Measurements from ENCODE around the gene FIG4.

Gene FIG4

DNA sequence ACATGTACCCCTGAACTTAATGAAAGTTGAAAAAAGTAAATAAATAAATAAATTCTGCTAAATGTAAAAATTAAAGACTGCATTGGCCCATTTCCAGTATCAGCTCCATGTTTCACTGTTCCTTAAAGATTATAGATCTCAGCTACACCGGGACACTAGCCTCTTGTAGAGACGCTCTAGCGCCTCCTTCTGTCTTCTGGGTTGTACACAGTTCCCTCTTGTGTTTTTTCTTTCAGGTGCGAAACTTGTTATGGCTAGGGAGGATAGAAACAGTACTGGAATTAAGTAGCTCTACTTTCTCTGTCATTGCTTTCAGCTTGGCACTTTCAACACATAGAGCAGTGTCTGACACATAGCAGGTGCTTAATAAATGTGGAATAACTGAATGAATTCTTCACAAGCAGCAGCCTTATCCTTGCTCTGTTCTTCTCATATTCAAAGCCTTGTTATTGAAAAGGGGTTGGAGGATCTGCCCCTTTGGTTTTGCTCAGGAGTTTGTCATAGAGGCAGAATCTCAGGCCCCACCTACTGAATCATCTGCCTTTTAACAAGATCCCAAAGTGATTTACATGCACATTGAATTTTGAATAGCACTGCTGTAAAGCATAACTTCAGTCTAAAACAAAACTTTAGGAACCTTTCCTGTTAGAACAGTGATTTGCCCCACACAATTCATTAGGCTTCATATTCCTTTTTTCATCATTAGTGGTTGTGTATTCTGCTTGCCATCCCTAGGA lies 92.3 kb downstream of the FIG4 start:
- no peak for TF ChIP-seq EZH2phosphoT487 (IDR thresholded peaks at IDR 0.05; ENCODE audit: borderline replicate concordance)
- TF ChIP-seq, protein P1, sequence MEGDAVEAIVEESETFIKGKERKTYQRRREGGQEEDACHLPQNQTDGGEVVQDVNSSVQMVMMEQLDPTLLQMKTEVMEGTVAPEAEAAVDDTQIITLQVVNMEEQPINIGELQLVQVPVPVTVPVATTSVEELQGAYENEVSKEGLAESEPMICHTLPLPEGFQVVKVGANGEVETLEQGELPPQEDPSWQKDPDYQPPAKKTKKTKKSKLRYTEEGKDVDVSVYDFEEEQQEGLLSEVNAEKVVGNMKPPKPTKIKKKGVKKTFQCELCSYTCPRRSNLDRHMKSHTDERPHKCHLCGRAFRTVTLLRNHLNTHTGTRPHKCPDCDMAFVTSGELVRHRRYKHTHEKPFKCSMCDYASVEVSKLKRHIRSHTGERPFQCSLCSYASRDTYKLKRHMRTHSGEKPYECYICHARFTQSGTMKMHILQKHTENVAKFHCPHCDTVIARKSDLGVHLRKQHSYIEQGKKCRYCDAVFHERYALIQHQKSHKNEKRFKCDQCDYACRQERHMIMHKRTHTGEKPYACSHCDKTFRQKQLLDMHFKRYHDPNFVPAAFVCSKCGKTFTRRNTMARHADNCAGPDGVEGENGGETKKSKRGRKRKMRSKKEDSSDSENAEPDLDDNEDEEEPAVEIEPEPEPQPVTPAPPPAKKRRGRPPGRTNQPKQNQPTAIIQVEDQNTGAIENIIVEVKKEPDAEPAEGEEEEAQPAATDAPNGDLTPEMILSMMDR (conservative IDR thresholded peaks at IDR 0.05; ENCODE audit: low read length): peak; percentile 54
- Histone ChIP-seq H3K4me2 (ENCODE audit: low read depth, low read length, poor library complexity, severe bottlenecking) (no peak overlapping the region), H3K4me1 (ENCODE audit: insufficient read depth, low read length, poor library complexity, severe bottlenecking) (peaks cover 9% of the 10 kb centered on the region), H4K20me1 (ENCODE audit: insufficient read depth, low read length, poor library complexity, severe bottlenecking) (no peaks in the 10 kb centered on the region), H2AFZ (ENCODE audit: low read length) (no peak overlapping the region), H3K27me3 (ENCODE audit: insufficient read depth, low read length, poor library complexity, severe bottlenecking) (no peaks in the 10 kb centered on the region), H3K9me3 (ENCODE audit: insufficient read depth, low read depth, low read length) (no peaks in the 10 kb centered on the region), H3F3A (ENCODE audit: low read depth) (no peaks in the 10 kb centered on the region), H3K4me3 (ENCODE audit: low read length, poor library complexity, severe bottlenecking) (no peak overlapping the region), H3K36me3 (ENCODE audit: insufficient read depth, low read length) (no peaks in the 10 kb centered on the region; the same call in 1 of the 2 replicates), H3K9ac (ENCODE audit: low read depth, low read length, poor library complexity, severe bottlenecking) (no peak overlapping the region), H3K9me2 (replicated peaks; ENCODE audit: low read depth, low read length) (no peaks in the 10 kb centered on the region), H3K79me2 (ENCODE audit: insufficient read depth, low read length) (no peaks in the 10 kb centered on the region)

DNA sequence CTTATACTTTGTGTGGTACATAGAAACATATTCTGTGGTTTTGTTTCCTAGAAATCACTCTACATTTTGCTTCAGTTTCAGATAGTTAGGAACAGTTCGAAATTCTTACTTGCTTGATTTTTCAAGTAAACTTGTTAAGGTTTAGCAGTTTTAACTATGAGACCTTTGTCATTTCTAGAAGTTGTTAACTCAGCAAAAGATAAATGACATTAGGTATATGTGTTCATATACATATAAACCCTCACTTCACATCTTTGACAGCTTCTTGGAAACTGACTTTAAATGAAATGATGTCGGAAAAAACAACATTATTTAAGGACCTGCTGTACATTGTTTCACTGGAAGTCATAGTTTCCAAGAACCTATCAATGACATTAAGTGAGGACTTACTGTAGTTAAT lies 96.2 kb downstream of the FIG4 start:
- TF ChIP-seq, protein P1 (conservative IDR thresholded peaks at IDR 0.05; ENCODE audit: low read length): no peak
- TF ChIP-seq EZH2phosphoT487 (IDR thresholded peaks at IDR 0.05; ENCODE audit: borderline replicate concordance): no peak
- no peaks in the 10 kb centered on the region for H4K20me1 ChIP-seq (ENCODE audit: insufficient read depth, low read length, poor library complexity, severe bottlenecking)
- no peaks in the 10 kb centered on the region for H3K9me2 ChIP-seq (replicated peaks; ENCODE audit: low read depth, low read length)
- no peaks in the 10 kb centered on the region for H3K9me3 ChIP-seq (ENCODE audit: insufficient read depth, low read depth, low read length)
- H3K4me3 ChIP-seq (ENCODE audit: low read length, poor library complexity, severe bottlenecking): no peak overlapping the region
- no peaks in the 10 kb centered on the region for H3K4me1 ChIP-seq (ENCODE audit: insufficient read depth, low read length, poor library complexity, severe bottlenecking)
- no peaks in the 10 kb centered on the region for H3F3A ChIP-seq (ENCODE audit: low read depth)
- no peaks in the 10 kb centered on the region; the same call in 1 of the 2 replicates for H3K36me3 ChIP-seq (ENCODE audit: insufficient read depth, low read length)
- no peaks in the 10 kb centered on the region for H3K27me3 ChIP-seq (ENCODE audit: insufficient read depth, low read length, poor library complexity, severe bottlenecking)
- H3K79me2 ChIP-seq (ENCODE audit: insufficient read depth, low read length): no peaks in the 10 kb centered on the region
- no peak overlapping the region for H2AFZ ChIP-seq (ENCODE audit: low read length)
- H3K9ac ChIP-seq (ENCODE audit: low read depth, low read length, poor library complexity, severe bottlenecking): no peak overlapping the region
- H3K4me2 ChIP-seq (ENCODE audit: low read depth, low read length, poor library complexity, severe bottlenecking): no peak overlapping the region

DNA sequence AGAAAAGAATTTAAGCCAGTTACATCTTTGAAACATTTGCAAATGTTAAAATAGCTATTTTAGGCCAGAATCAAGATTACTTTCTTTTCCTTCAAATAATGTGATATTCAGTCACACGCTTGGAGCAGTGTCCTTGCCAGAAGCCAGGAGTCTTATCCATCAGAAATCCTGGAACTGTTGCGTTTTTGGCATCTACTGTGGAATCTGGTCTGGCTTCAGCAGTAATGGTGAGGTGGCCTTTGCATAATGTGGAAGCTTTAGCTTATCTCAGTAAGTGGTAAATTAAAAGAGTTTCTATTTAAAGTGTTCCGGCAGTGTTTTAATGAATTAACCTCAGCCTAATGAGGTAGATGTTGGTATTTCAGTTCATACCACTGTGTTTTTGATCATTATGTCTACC lies 97.6 kb downstream of the FIG4 start:
- Histone ChIP-seq H2AFZ (ENCODE audit: low read length) (no peak overlapping the region), H3K27me3 (ENCODE audit: insufficient read depth, low read length, poor library complexity, severe bottlenecking) (no peaks in the 10 kb centered on the region), H3K9me3 (ENCODE audit: insufficient read depth, low read depth, low read length) (no peaks in the 10 kb centered on the region), H3K4me3 (ENCODE audit: low read length, poor library complexity, severe bottlenecking) (no peak overlapping the region), H3K9me2 (replicated peaks; ENCODE audit: low read depth, low read length) (no peaks in the 10 kb centered on the region), H3K4me1 (ENCODE audit: insufficient read depth, low read length, poor library complexity, severe bottlenecking) (no peaks in the 10 kb centered on the region), H3K4me2 (ENCODE audit: low read depth, low read length, poor library complexity, severe bottlenecking) (no peak overlapping the region), H3K9ac (ENCODE audit: low read depth, low read length, poor library complexity, severe bottlenecking) (no peak overlapping the region), H3F3A (ENCODE audit: low read depth) (no peaks in the 10 kb centered on the region), H3K36me3 (ENCODE audit: insufficient read depth, low read length) (no peaks in the 10 kb centered on the region; the same call in 1 of the 2 replicates), H3K79me2 (ENCODE audit: insufficient read depth, low read length) (no peaks in the 10 kb centered on the region), H4K20me1 (ENCODE audit: insufficient read depth, low read length, poor library complexity, severe bottlenecking) (no peaks in the 10 kb centered on the region)
- TF ChIP-seq EZH2phosphoT487 (IDR thresholded peaks at IDR 0.05; ENCODE audit: borderline replicate concordance): no peak
- TF ChIP-seq, protein P1 (conservative IDR thresholded peaks at IDR 0.05; ENCODE audit: low read length): no peak
